Measurements from ENCODE around the gene RHCE.
"Not testable (repeated sequence)": the region's sequence is repeated elsewhere in the genome, so short reads cannot be mapped to it uniquely, and the experiment has no call there.

The RHCE gene

DNA sequence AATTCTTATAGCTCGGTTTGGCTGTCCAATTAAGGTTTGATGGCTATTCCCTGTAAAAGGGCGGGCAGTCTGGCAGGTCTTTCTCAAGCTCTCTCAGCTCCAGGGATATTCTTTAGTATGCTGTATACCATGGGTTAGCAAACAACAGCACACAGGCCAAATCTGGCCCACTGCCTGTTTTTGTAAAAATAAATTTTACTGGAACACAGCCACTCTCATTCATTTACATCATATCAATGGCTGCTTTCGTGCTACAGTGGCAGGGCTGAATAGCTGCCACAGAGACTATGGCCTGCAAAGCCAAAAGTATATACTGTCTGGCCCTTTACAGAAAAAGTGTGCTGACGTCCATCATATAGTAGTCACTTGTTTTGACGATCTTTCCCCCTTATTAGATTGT, 42.1 kb upstream of the RHCE start:
- H2AFZ ChIP-seq (ENCODE audit: low read depth), result no peak overlapping the region
- H3K4me2 ChIP-seq, result no peak overlapping the region
- H4K20me1 ChIP-seq (ENCODE audit: insufficient read depth), result no peaks in the 10 kb centered on the region
- TF ChIP-seq, protein P1, sequence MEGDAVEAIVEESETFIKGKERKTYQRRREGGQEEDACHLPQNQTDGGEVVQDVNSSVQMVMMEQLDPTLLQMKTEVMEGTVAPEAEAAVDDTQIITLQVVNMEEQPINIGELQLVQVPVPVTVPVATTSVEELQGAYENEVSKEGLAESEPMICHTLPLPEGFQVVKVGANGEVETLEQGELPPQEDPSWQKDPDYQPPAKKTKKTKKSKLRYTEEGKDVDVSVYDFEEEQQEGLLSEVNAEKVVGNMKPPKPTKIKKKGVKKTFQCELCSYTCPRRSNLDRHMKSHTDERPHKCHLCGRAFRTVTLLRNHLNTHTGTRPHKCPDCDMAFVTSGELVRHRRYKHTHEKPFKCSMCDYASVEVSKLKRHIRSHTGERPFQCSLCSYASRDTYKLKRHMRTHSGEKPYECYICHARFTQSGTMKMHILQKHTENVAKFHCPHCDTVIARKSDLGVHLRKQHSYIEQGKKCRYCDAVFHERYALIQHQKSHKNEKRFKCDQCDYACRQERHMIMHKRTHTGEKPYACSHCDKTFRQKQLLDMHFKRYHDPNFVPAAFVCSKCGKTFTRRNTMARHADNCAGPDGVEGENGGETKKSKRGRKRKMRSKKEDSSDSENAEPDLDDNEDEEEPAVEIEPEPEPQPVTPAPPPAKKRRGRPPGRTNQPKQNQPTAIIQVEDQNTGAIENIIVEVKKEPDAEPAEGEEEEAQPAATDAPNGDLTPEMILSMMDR (conservative IDR thresholded peaks at IDR 0.05; ENCODE audit: low read depth, low read length), result no peak
- H3K36me3 ChIP-seq (ENCODE audit: insufficient read depth), result no peaks in the 10 kb centered on the region
- H3K79me2 ChIP-seq (ENCODE audit: insufficient read depth, low read depth), result no peaks in the 10 kb centered on the region
- H3K4me3 ChIP-seq (IDR thresholded peaks at IDR 0.05; ENCODE audit: insufficient read depth, low read depth, low read length), result no peak overlapping the region
- no peaks in the 10 kb centered on the region for H3K27me3 ChIP-seq (ENCODE audit: insufficient read depth, low read depth)
- peaks cover 17% of the 10 kb centered on the region for H3K4me1 ChIP-seq (ENCODE audit: low read depth, poor library complexity, severe bottlenecking)
- no peak overlapping the region for H3K27ac ChIP-seq
- no peak overlapping the region for H3K9ac ChIP-seq

DNA sequence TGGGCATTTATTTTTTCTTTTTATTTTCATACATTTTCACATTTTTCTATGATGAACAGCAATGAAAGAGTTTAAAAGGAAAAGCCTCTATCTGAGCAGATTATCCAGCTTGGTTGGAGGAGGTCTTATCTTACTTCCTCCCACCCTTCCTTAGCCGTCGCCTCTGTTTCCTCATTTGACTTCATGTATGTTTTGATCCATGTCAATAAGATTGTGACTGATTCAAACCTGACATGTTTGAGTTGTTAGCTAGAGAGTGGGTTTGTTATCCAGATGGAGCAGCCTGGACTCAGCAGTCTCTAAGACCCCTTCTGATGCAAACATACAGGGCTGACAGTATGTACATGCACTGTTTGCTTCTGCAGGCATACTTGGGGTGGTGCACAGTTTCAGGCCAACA, 41.2 kb upstream of the RHCE start:
- Histone ChIP-seq H3K4me1 (ENCODE audit: low read depth, poor library complexity, severe bottlenecking) (peaks cover 8% of the 10 kb centered on the region), H4K20me1 (ENCODE audit: insufficient read depth) (no peaks in the 10 kb centered on the region), H3K79me2 (ENCODE audit: insufficient read depth, low read depth) (no peaks in the 10 kb centered on the region), H3K4me2 (no peak overlapping the region), H3K9ac (no peak overlapping the region), H3K4me3 (IDR thresholded peaks at IDR 0.05; ENCODE audit: insufficient read depth, low read depth, low read length) (no peak overlapping the region), H3K27me3 (ENCODE audit: insufficient read depth, low read depth) (no peaks in the 10 kb centered on the region), H3K36me3 (ENCODE audit: insufficient read depth) (no peaks in the 10 kb centered on the region), H2AFZ (ENCODE audit: low read depth) (no peak overlapping the region), H3K27ac (no peak overlapping the region)
- TF ChIP-seq, protein P1 (conservative IDR thresholded peaks at IDR 0.05; ENCODE audit: low read depth, low read length), result no peak

DNA sequence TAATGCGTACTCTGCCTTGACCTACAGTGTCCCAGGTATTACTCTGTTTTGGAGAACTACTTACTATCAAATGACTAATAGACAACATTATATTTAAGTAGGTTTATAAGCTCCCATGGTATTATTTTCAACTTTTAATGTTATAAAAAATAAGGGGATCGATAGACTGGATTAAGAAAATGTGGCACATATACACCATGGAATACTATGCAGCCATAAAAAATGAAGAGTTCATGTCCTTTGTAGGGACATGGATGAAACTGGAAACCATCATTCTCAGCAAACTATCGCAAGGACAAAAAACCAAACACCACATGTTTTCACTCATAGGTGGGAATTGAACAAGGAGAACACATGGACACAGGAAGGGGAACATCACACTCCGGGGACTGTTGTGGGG, 40.2 kb upstream of the RHCE start:
- H3K36me3 ChIP-seq (ENCODE audit: insufficient read depth), result not testable (repeated sequence)

DNA sequence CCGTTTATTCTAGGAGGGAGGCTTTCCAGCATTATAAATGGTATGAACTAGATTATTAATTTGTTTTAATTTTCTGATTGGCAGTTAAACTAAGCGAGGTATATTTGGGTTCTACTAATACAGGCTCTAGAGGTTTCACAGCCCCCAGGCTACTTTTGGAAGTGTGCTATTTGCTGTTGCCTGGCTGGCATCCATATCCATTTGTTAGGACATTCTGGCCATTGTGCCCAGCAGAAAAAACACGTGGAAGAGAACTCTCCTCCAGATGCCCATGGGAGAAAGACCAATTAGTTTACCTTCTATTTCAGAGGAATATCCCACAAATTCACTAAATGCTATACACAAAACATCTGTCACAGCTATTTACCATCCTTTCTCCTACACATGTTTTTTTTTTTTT, 39.4 kb upstream of the RHCE start:
- TF ChIP-seq, protein P1 (conservative IDR thresholded peaks at IDR 0.05; ENCODE audit: low read depth, low read length), result no peak
- no peak overlapping the region for H3K9ac ChIP-seq
- H4K20me1 ChIP-seq (ENCODE audit: insufficient read depth), result no peaks in the 10 kb centered on the region
- H3K27me3 ChIP-seq (ENCODE audit: insufficient read depth, low read depth), result no peaks in the 10 kb centered on the region
- H3K79me2 ChIP-seq (ENCODE audit: insufficient read depth, low read depth), result no peaks in the 10 kb centered on the region
- H3K4me2 ChIP-seq, result no peak overlapping the region
- no peak overlapping the region for H3K4me3 ChIP-seq (IDR thresholded peaks at IDR 0.05; ENCODE audit: insufficient read depth, low read depth, low read length)
- H3K27ac ChIP-seq, result no peak overlapping the region
- H2AFZ ChIP-seq (ENCODE audit: low read depth), result no peak overlapping the region
- no peaks in the 10 kb centered on the region for H3K36me3 ChIP-seq (ENCODE audit: insufficient read depth)
- H3K4me1 ChIP-seq (ENCODE audit: low read depth, poor library complexity, severe bottlenecking), result no peaks in the 10 kb centered on the region

More for the DNA sequence above, 40.2 kb upstream of the RHCE start:
- H3K9ac ChIP-seq; H3K4me2 ChIP-seq; H4K20me1 ChIP-seq (ENCODE audit: insufficient read depth); H3K4me3 ChIP-seq (IDR thresholded peaks at IDR 0.05; ENCODE audit: insufficient read depth, low read depth, low read length); H2AFZ ChIP-seq (ENCODE audit: low read depth); H3K27me3 ChIP-seq (ENCODE audit: insufficient read depth, low read depth); H3K27ac ChIP-seq; H3K79me2 ChIP-seq (ENCODE audit: insufficient read depth, low read depth); H3K4me1 ChIP-seq (ENCODE audit: low read depth, poor library complexity, severe bottlenecking): not testable (repeated sequence)

DNA sequence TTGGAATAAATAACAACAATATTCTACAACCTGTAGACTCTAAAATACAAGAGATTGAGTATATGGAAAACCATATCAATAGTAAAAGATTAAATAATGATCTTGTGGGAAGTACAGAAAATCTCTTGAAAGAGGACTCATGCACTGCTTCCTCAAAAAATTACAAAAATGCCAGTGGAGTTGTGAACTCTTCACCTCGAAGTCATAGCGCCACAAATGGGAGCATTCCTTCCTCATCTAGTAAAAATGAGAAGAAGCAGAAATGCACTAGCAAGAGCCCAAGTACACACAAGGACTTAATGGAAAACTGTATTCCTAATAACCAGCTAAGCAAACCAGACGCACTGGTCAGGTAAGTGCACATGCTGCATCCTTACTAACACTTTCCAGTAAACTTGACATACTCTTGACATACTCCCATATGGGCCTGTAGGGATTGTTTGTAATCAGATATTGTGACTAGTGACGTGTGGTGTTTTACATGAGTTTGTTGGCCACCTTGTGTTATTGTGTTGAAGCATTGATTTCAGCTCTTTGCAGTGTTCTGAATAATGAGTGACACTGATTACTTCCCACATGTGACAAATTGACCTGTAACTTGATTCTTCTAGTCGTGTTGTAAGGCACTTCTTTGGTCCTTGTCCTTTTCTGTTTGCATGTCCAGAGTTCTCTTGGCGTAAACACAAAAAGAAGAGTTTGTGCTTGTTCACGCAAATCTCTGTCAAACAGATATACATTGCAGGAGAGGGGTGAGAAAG, 38.1 kb upstream of the RHCE start:
- Histone ChIP-seq H2AFZ (ENCODE audit: low read depth) (no peak overlapping the region), H3K9ac (no peak overlapping the region), H3K36me3 (ENCODE audit: insufficient read depth) (no peaks in the 10 kb centered on the region), H4K20me1 (ENCODE audit: insufficient read depth) (no peaks in the 10 kb centered on the region), H3K4me1 (ENCODE audit: low read depth, poor library complexity, severe bottlenecking) (no peaks in the 10 kb centered on the region), H3K79me2 (ENCODE audit: insufficient read depth, low read depth) (no peaks in the 10 kb centered on the region), H3K4me3 (IDR thresholded peaks at IDR 0.05; ENCODE audit: insufficient read depth, low read depth, low read length) (no peak overlapping the region), H3K27ac (no peak overlapping the region), H3K4me2 (no peak overlapping the region), H3K27me3 (ENCODE audit: insufficient read depth, low read depth) (no peaks in the 10 kb centered on the region)
- TF ChIP-seq, protein P1 (conservative IDR thresholded peaks at IDR 0.05; ENCODE audit: low read depth, low read length), result no peak
